Measurements from ENCODE around the gene SEMA7A.
"Not testable (repeated sequence)": the region's sequence is repeated elsewhere in the genome, so short reads cannot be mapped to it uniquely, and the experiment has no call there.

The SEMA7A gene

GRCh38 chr15:74365598-74366445, 67.9 kb downstream of the SEMA7A start:
- Histone ChIP-seq H2AFZ (ENCODE audit: low read length) (peak overlapping the region; percentile 63), H3K4me1 (ENCODE audit: low read length) (no peaks in the 10 kb centered on the region), H3K4me3 (ENCODE audit: low read length) (peak overlapping the region; percentile 44; the same call in 1 of the 2 replicates), H3K27ac (ENCODE audit: low read length) (no peak overlapping the region), H3K9me2 (replicated peaks; ENCODE audit: insufficient read depth, low read length) (no peaks in the 10 kb centered on the region), H4K20me1 (ENCODE audit: insufficient read depth, low read length) (no peaks in the 10 kb centered on the region), H3K36me3 (replicated peaks; ENCODE audit: insufficient read depth, low read length) (no peaks in the 10 kb centered on the region), H3K79me2 (ENCODE audit: low read length) (no peaks in the 10 kb centered on the region), H3K4me2 (ENCODE audit: low read depth, low read length) (peak overlapping the region; percentile 60), H3F3A (ENCODE audit: insufficient read depth, low read length) (no peaks in the 10 kb centered on the region), H3K9ac (ENCODE audit: low read length) (peak overlapping the region; percentile 35; the same call in 1 of the 2 replicates), H3K27me3 (replicated peaks; ENCODE audit: insufficient read depth, low read length) (no peaks in the 10 kb centered on the region), H3K9me3 (replicated peaks; ENCODE audit: insufficient read depth, low read length) (no peaks in the 10 kb centered on the region)
- peak; percentile 48 for DNase-seq
- no peak for TF ChIP-seq EZH2phosphoT487 (IDR thresholded peaks at IDR 0.05; ENCODE audit: low read length)
- TF ChIP-seq, protein P1, sequence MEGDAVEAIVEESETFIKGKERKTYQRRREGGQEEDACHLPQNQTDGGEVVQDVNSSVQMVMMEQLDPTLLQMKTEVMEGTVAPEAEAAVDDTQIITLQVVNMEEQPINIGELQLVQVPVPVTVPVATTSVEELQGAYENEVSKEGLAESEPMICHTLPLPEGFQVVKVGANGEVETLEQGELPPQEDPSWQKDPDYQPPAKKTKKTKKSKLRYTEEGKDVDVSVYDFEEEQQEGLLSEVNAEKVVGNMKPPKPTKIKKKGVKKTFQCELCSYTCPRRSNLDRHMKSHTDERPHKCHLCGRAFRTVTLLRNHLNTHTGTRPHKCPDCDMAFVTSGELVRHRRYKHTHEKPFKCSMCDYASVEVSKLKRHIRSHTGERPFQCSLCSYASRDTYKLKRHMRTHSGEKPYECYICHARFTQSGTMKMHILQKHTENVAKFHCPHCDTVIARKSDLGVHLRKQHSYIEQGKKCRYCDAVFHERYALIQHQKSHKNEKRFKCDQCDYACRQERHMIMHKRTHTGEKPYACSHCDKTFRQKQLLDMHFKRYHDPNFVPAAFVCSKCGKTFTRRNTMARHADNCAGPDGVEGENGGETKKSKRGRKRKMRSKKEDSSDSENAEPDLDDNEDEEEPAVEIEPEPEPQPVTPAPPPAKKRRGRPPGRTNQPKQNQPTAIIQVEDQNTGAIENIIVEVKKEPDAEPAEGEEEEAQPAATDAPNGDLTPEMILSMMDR (IDR thresholded peaks at IDR 0.05; ENCODE audit: low read length) = no peak
- no peak for TF ChIP-seq EZH2 (optimal IDR thresholded peaks at IDR 0.05; ENCODE audit: low read depth, low read length)

- Histone ChIP-seq H3K36me3 (replicated peaks; ENCODE audit: insufficient read depth, low read length) (no peaks in the 10 kb centered on the region), H3K9ac (ENCODE audit: low read length) (no peak overlapping the region), H2AFZ (ENCODE audit: low read length) (no peak overlapping the region), H3K4me1 (ENCODE audit: low read length) (no peaks in the 10 kb centered on the region), H3K9me2 (replicated peaks; ENCODE audit: insufficient read depth, low read length) (no peaks in the 10 kb centered on the region), H3K4me3 (ENCODE audit: low read length) (no peak overlapping the region), H3K9me3 (replicated peaks; ENCODE audit: insufficient read depth, low read length) (no peaks in the 10 kb centered on the region), H3F3A (ENCODE audit: insufficient read depth, low read length) (no peaks in the 10 kb centered on the region), H3K27ac (ENCODE audit: low read length) (no peak overlapping the region), H3K27me3 (replicated peaks; ENCODE audit: insufficient read depth, low read length) (no peaks in the 10 kb centered on the region), H4K20me1 (ENCODE audit: insufficient read depth, low read length) (no peaks in the 10 kb centered on the region), H3K79me2 (ENCODE audit: low read length) (no peaks in the 10 kb centered on the region), H3K4me2 (ENCODE audit: low read depth, low read length) (no peak overlapping the region)
- TF ChIP-seq EZH2phosphoT487 (IDR thresholded peaks at IDR 0.05; ENCODE audit: low read length) = no peak
- no peak for TF ChIP-seq EZH2 (optimal IDR thresholded peaks at IDR 0.05; ENCODE audit: low read depth, low read length)
- TF ChIP-seq, protein P1 (IDR thresholded peaks at IDR 0.05; ENCODE audit: low read length) = no peak
- no peak for DNase-seq
Observed at GRCh38 chr15:74364936-74365597, 68.7 kb downstream of the SEMA7A start.

- no peak for DNase-seq
- TF ChIP-seq, protein P1 (IDR thresholded peaks at IDR 0.05; ENCODE audit: low read length) = no peak
- TF ChIP-seq EZH2phosphoT487 (IDR thresholded peaks at IDR 0.05; ENCODE audit: low read length) (no peak), EZH2 (optimal IDR thresholded peaks at IDR 0.05; ENCODE audit: low read depth, low read length) (no peak)
Observed at GRCh38 chr15:74362482-74362881, 71.3 kb downstream of the SEMA7A start.

DNA sequence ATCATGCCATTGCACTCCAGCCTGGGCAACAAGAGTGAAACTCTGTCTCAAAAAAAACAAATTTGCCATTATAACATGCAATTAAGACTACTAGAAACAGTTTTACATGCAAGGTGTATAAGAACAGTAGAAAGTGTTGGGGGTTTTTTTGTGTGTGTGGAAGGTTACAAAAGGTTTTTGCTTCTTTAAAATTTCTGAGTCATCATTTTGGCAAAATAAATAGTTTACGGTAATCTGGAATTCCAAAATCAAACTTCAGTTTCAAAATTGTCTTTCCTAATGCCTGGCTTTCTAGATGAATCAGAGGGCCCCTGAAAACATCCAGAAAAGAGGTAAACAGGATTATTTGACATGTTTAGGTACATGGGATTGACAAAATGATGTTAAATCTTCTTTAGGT, 72.9 kb downstream of the SEMA7A start:
- H3K27ac ChIP-seq (ENCODE audit: low read length) = not testable (repeated sequence)

More at GRCh38 chr15:74362482-74362881, 71.3 kb downstream of the SEMA7A start:
- Histone ChIP-seq H4K20me1 (ENCODE audit: insufficient read depth, low read length) (no peaks in the 10 kb centered on the region), H3F3A (ENCODE audit: insufficient read depth, low read length) (no peaks in the 10 kb centered on the region), H3K4me3 (ENCODE audit: low read length) (no peak overlapping the region), H2AFZ (ENCODE audit: low read length) (no peak overlapping the region), H3K9ac (ENCODE audit: low read length) (no peak overlapping the region), H3K9me2 (replicated peaks; ENCODE audit: insufficient read depth, low read length) (no peaks in the 10 kb centered on the region), H3K36me3 (replicated peaks; ENCODE audit: insufficient read depth, low read length) (no peaks in the 10 kb centered on the region), H3K4me2 (ENCODE audit: low read depth, low read length) (no peak overlapping the region), H3K27ac (ENCODE audit: low read length) (no peak overlapping the region), H3K27me3 (replicated peaks; ENCODE audit: insufficient read depth, low read length) (no peaks in the 10 kb centered on the region), H3K9me3 (replicated peaks; ENCODE audit: insufficient read depth, low read length) (no peaks in the 10 kb centered on the region), H3K79me2 (ENCODE audit: low read length) (no peaks in the 10 kb centered on the region), H3K4me1 (ENCODE audit: low read length) (no peaks in the 10 kb centered on the region)

GRCh38 chr15:74359376-74359775, 74.4 kb downstream of the SEMA7A start:
- H3K27me3 ChIP-seq (replicated peaks; ENCODE audit: insufficient read depth, low read length); H4K20me1 ChIP-seq (ENCODE audit: insufficient read depth, low read length); H3K9ac ChIP-seq (ENCODE audit: low read length); H3F3A ChIP-seq (ENCODE audit: insufficient read depth, low read length); H3K79me2 ChIP-seq (ENCODE audit: low read length); H3K4me3 ChIP-seq (ENCODE audit: low read length); DNase-seq; H3K9me3 ChIP-seq (replicated peaks; ENCODE audit: insufficient read depth, low read length); H3K9me2 ChIP-seq (replicated peaks; ENCODE audit: insufficient read depth, low read length); H3K36me3 ChIP-seq (replicated peaks; ENCODE audit: insufficient read depth, low read length); H3K4me1 ChIP-seq (ENCODE audit: low read length); H3K27ac ChIP-seq (ENCODE audit: low read length); H3K4me2 ChIP-seq (ENCODE audit: low read depth, low read length); H2AFZ ChIP-seq (ENCODE audit: low read length): not testable (repeated sequence)

More for the DNA sequence above, 72.9 kb downstream of the SEMA7A start:
- H3K4me2 ChIP-seq (ENCODE audit: low read depth, low read length); H3K27me3 ChIP-seq (replicated peaks; ENCODE audit: insufficient read depth, low read length); H3K9me3 ChIP-seq (replicated peaks; ENCODE audit: insufficient read depth, low read length); H3K9me2 ChIP-seq (replicated peaks; ENCODE audit: insufficient read depth, low read length); H2AFZ ChIP-seq (ENCODE audit: low read length); H4K20me1 ChIP-seq (ENCODE audit: insufficient read depth, low read length); DNase-seq; H3K9ac ChIP-seq (ENCODE audit: low read length); H3F3A ChIP-seq (ENCODE audit: insufficient read depth, low read length); H3K36me3 ChIP-seq (replicated peaks; ENCODE audit: insufficient read depth, low read length); H3K4me1 ChIP-seq (ENCODE audit: low read length); H3K4me3 ChIP-seq (ENCODE audit: low read length); H3K79me2 ChIP-seq (ENCODE audit: low read length): not testable (repeated sequence)
